Activated CD4-positive, alpha-beta T cell treated with anti-CD3 and anti-CD28 coated beads for 36 hours (primary cell): Measurements from ENCODE around the gene LCTL. TPM values are rescaled to one million over a fixed set of nuclear protein-coding genes. Genes with fewer than 3 reads are reported as not detected.

Experiments
- ATAC-seq: fragments of 200-7000 bp; cut with Tn5 transposase; one replicate; pipeline ENCODE4 v1.10.0; 2021; ENCODE audit warnings: mild to moderate bottlenecking, moderate library complexity
- CTCF ChIA-PET: fragments of 350-600 bp; sonication (Branson Sonifier 250); formaldehyde crosslinking; loops from one replicate; lab custom pipeline; 2021; ENCODE audit warnings: antibody characterized with exemption; lab: Charles Lee
- POLR2A ChIA-PET: fragments of 350-600 bp; sonication (Branson Sonifier 250); formaldehyde crosslinking; loops from one replicate; lab custom pipeline; 2021; ENCODE audit warnings: antibody characterized with exemption, inconsistent platforms; lab: Charles Lee
- DNase-seq: peaks from one replicate; pipeline ENCODE4 v3.0.0-alpha.2; 2020
- H3K27ac Mint-ChIP-seq: one replicate; pipeline ENCODE4 v1.8.0; 2021; ENCODE audit warnings: mixed read lengths
- H3K27me3 Mint-ChIP-seq: one replicate; pipeline ENCODE4 v1.8.0; 2021; ENCODE audit warnings: mixed read lengths
- H3K36me3 Mint-ChIP-seq: one replicate; pipeline ENCODE4 v1.8.0; 2021; ENCODE audit warnings: low read depth, mixed read lengths
- H3K4me1 Mint-ChIP-seq: one replicate; pipeline ENCODE4 v1.8.0; 2021; ENCODE audit warnings: mixed read lengths
- H3K4me3 Mint-ChIP-seq: one replicate; pipeline ENCODE4 v1.8.0; 2021; ENCODE audit warnings: mild to moderate bottlenecking, moderate library complexity, mixed read lengths
- H3K9me3 Mint-ChIP-seq: one replicate; pipeline ENCODE4 v1.8.0; 2021; ENCODE audit warnings: low read depth, mixed read lengths
- intact Hi-C, 2 experiments: fragments of 100-400 bp; cut with DNase I in 1 of 2; cut with micrococcal nuclease in 1 of 2; formaldehyde crosslinking; loops; one replicate each; pipeline versions ENCODE4 v1.14.2 to v1.15.1; 2022 to 2024; cut with DNase I, micrococcal nuclease
- total RNA-seq, 2 experiments: library from RNA; stranded (reverse); gene quantifications; one replicate each; pipeline ENCODE4 v1.2.3, GENCODE V29; 2021

Gene LCTL
- total RNA-seq, 2 experiments from 2014 or later = not detected

GRCh38 chr15:66601521-66601920, 35.7 kb upstream of the LCTL start:
- CTCF ChIA-PET = no interaction called here
- peaks cover 4% of the 10 kb centered on the region for H3K27me3 Mint-ChIP-seq
- ATAC-seq = no peak
- POLR2A ChIA-PET = no interaction called here
- no peaks in the 10 kb centered on the region for H3K36me3 Mint-ChIP-seq
- no peak overlapping the region for H3K4me3 Mint-ChIP-seq
- no peaks in the 10 kb centered on the region for H3K9me3 Mint-ChIP-seq
- no peak overlapping the region for H3K27ac Mint-ChIP-seq
- no peak for DNase-seq
- peaks cover 7% of the 10 kb centered on the region for H3K4me1 Mint-ChIP-seq
- intact Hi-C loops = no loop called here

- Mint-ChIP-seq H3K36me3 (no peaks in the 10 kb centered on the region), H3K4me3 (no peak overlapping the region), H3K9me3 (no peaks in the 10 kb centered on the region), H3K27me3 (peaks cover 4% of the 10 kb centered on the region), H3K27ac (no peak overlapping the region), H3K4me1 (peaks cover 7% of the 10 kb centered on the region)
- intact Hi-C loops = no loop called here
- DNase-seq = no peak
- ATAC-seq = no peak
- POLR2A ChIA-PET = no interaction called here
- CTCF ChIA-PET = interaction anchor here (1.0 to 2.4 kb wide), 2 partner anchors 250 to 252 kb away, joined by 3 to 9 read pairs; no protein-coding TSS in a partner anchor
These were observed 34.4 kb upstream of the LCTL start for GRCh38 chr15:66600240-66600627.

- Mint-ChIP-seq H3K4me3 (no peak overlapping the region), H3K36me3 (no peaks in the 10 kb centered on the region), H3K27ac (no peak overlapping the region), H3K27me3 (peaks cover 4% of the 10 kb centered on the region), H3K9me3 (no peaks in the 10 kb centered on the region), H3K4me1 (peaks cover 7% of the 10 kb centered on the region)
- POLR2A ChIA-PET = no interaction called here
- DNase-seq (no peak), ATAC-seq (no peak)
- CTCF ChIA-PET = interaction anchor here (2.4 kb wide), 1 partner anchor 252 kb away, joined by 9 read pairs; no protein-coding TSS in a partner anchor
- intact Hi-C loops = no loop called here
These were observed 33.9 kb upstream of the LCTL start for GRCh38 chr15:66599536-66600239.

- Mint-ChIP-seq H3K4me3 (no peak overlapping the region), H3K27me3 (peaks cover 4% of the 10 kb centered on the region), H3K4me1 (peaks cover 7% of the 10 kb centered on the region), H3K27ac (no peak overlapping the region), H3K9me3 (no peaks in the 10 kb centered on the region), H3K36me3 (no peaks in the 10 kb centered on the region)
- ChIA-PET CTCF (interaction anchor here (0.6 to 0.7 kb wide), 3 partner anchors 254 to 777 kb away, joined by 3 read pairs; no protein-coding TSS in a partner anchor), POLR2A (no interaction called here)
- intact Hi-C loops = no loop called here
- DNase-seq (no peak), ATAC-seq (peak; percentile 39)
These were observed 32.5 kb upstream of the LCTL start for GRCh38 chr15:66598095-66598815.

- intact Hi-C loops = no loop called here
- ATAC-seq (no peak), DNase-seq (no peak)
- H3K9me3 Mint-ChIP-seq = no peaks in the 10 kb centered on the region
- H3K27ac Mint-ChIP-seq = no peak overlapping the region
- H3K4me3 Mint-ChIP-seq = no peak overlapping the region
- ChIA-PET CTCF (no interaction called here), POLR2A (no interaction called here)
- no peaks in the 10 kb centered on the region for H3K36me3 Mint-ChIP-seq
- H3K4me1 Mint-ChIP-seq = peaks cover 7% of the 10 kb centered on the region
- H3K27me3 Mint-ChIP-seq = peaks cover 3% of the 10 kb centered on the region
These were observed 30.2 kb upstream of the LCTL start for GRCh38 chr15:66595931-66596545.

GRCh38 chr15:66595332-66595731, 29.5 kb upstream of the LCTL start:
- POLR2A ChIA-PET = no interaction called here
- Mint-ChIP-seq H3K27me3 (peaks cover 3% of the 10 kb centered on the region), H3K4me3 (no peak overlapping the region), H3K27ac (no peak overlapping the region), H3K4me1 (peaks cover 7% of the 10 kb centered on the region), H3K36me3 (no peaks in the 10 kb centered on the region), H3K9me3 (no peaks in the 10 kb centered on the region)
- DNase-seq (no peak), ATAC-seq (no peak)
- CTCF ChIA-PET = no interaction called here
- intact Hi-C loops = no loop called here

GRCh38 chr15:66594836-66595235, 29.0 kb upstream of the LCTL start:
- H3K9me3 Mint-ChIP-seq = no peaks in the 10 kb centered on the region
- no peak overlapping the region for H3K4me3 Mint-ChIP-seq
- intact Hi-C loops = no loop called here
- no peaks in the 10 kb centered on the region for H3K36me3 Mint-ChIP-seq
- CTCF ChIA-PET = no interaction called here
- no peak for DNase-seq
- POLR2A ChIA-PET = no interaction called here
- peaks cover 7% of the 10 kb centered on the region for H3K4me1 Mint-ChIP-seq
- no peak overlapping the region for H3K27ac Mint-ChIP-seq
- no peak for ATAC-seq
- H3K27me3 Mint-ChIP-seq = peaks cover 3% of the 10 kb centered on the region

GRCh38 chr15:66594344-66594743, 28.5 kb upstream of the LCTL start:
- ATAC-seq (no peak), DNase-seq (no peak)
- CTCF ChIA-PET = no interaction called here
- Mint-ChIP-seq H3K36me3 (no peaks in the 10 kb centered on the region), H3K4me3 (no peak overlapping the region), H3K9me3 (no peaks in the 10 kb centered on the region), H3K4me1 (peaks cover 7% of the 10 kb centered on the region), H3K27ac (no peak overlapping the region), H3K27me3 (peaks cover 3% of the 10 kb centered on the region)
- POLR2A ChIA-PET = no interaction called here
- intact Hi-C loops = no loop called here

GRCh38 chr15:66593219-66593780, 27.5 kb upstream of the LCTL start:
- intact Hi-C loops = no loop called here
- Mint-ChIP-seq H3K27ac (no peak overlapping the region), H3K36me3 (no peaks in the 10 kb centered on the region), H3K9me3 (no peaks in the 10 kb centered on the region), H3K27me3 (peaks cover 5% of the 10 kb centered on the region), H3K4me1 (peaks cover 4% of the 10 kb centered on the region), H3K4me3 (no peak overlapping the region)
- DNase-seq (no peak), ATAC-seq (no peak)
- POLR2A ChIA-PET = no interaction called here
- CTCF ChIA-PET = no interaction called here

GRCh38 chr15:66592505-66593218, 26.9 kb upstream of the LCTL start:
- Mint-ChIP-seq H3K9me3 (no peaks in the 10 kb centered on the region), H3K4me3 (no peak overlapping the region), H3K36me3 (no peaks in the 10 kb centered on the region), H3K27me3 (peaks cover 10% of the 10 kb centered on the region), H3K4me1 (no peaks in the 10 kb centered on the region), H3K27ac (no peak overlapping the region)
- intact Hi-C loops = no loop called here
- ChIA-PET POLR2A (no interaction called here), CTCF (no interaction called here)
- ATAC-seq = no peak
- DNase-seq = no peak

GRCh38 chr15:66591322-66591862, 25.6 kb upstream of the LCTL start:
- intact Hi-C loops = no loop called here
- Mint-ChIP-seq H3K27ac (no peak overlapping the region), H3K4me3 (no peak overlapping the region), H3K27me3 (peaks cover 10% of the 10 kb centered on the region), H3K4me1 (no peaks in the 10 kb centered on the region), H3K9me3 (no peaks in the 10 kb centered on the region), H3K36me3 (no peaks in the 10 kb centered on the region)
- POLR2A ChIA-PET = no interaction called here
- ATAC-seq = no peak
- DNase-seq = no peak
- CTCF ChIA-PET = interaction anchor here (1.3 kb wide), 1 partner anchor 25 kb away, joined by 5 read pairs; no protein-coding TSS in a partner anchor
